Endothelial cell of umbilical vein (primary cell): ENCODE measurements around the gene RHOC.

ENCODE experiments used
- EZH2 ChIP-seq: IDR thresholded peaks from 2 replicates; pipeline ENCODE4 v1.6.1; 2012; ENCODE audit warnings: borderline replicate concordance, low read depth, mild to moderate bottlenecking, moderate library complexity, low read length, inconsistent platforms; ENCODE audit not compliant: severe bottlenecking
- MYC ChIP-seq: IDR thresholded peaks from one replicate; pipeline ENCODE4 v1.6.1; 2011; ENCODE audit warnings: mild to moderate bottlenecking, low read depth, low read length
- POLR2A ChIP-seq: IDR thresholded peaks from 2 replicates; pipeline ENCODE4 v1.6.1; 2012; ENCODE audit warnings: low read depth, mild to moderate bottlenecking, control low read depth, low read length
- POLR2AphosphoS5 ChIP-seq: IDR thresholded peaks from 2 replicates; pipeline ENCODE4 v1.6.1; 2012; ENCODE audit warnings: low read depth, mild to moderate bottlenecking, control low read depth, low read length, moderate library complexity; ENCODE audit not compliant: insufficient read depth
- TF ChIP-seq, protein P1 (sequence below), 2 donors: IDR thresholded peaks; 1 replicate in 1 of 2; 2 replicates in 1 of 2; pipeline ENCODE4 v1.5.1; 2011; ENCODE audit warnings: low read length in 2 of 2, mild to moderate bottlenecking in 2 of 2, moderate library complexity in 2 of 2, control low read depth in 1 of 2, inconsistent platforms in 1 of 2, low read depth in 1 of 2; ENCODE audit not compliant: insufficient read depth in 1 of 2; ENCODE audit errors: extremely low read depth in 1 of 2
- TF ChIP-seq, protein P2 (sequence below): IDR thresholded peaks from 2 replicates; pipeline ENCODE4 v1.6.1; 2011; ENCODE audit not compliant: insufficient read depth, insufficient read length

DNA sequence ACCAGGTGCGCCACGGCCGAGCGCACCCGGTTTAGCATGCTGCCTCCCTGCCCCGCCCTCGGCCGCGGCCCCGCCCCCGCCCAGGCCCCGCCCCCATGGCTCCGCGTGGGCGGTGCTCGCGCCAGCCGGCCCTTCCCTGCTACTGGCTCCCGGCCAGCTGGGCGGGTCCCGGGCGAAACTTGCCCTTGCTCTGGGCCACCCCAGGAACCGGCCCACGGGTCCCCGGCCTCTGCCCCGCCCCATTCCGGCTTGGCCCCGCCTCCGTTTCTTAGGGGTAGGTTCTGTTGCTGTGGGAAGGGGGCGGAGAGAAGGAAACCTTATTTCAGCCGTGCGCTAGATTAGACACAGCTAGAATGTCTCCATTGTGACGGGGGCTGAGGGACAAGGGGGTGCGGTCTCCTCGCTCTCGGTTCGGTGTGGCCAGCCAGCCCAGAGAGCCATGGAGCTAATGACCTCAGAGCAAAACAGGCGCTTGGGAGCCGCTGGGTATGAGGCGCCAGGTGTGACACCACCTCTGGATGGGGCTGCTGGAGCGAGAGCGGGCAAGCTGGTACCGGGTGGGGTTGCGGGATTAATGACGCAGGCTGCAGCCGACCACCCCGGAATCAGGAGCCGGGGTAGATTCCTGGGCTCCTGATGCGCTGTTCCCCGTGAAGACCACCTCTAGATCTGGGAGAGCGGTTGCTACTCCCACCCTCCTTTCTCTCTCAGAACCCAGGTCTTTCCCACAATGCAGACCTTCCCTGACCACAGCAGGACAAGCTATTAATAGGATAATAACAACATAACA is 8.5 kb upstream of the RHOC start, which contains the start of gene PPM1J:
- TF ChIP-seq EZH2: no peak
- TF ChIP-seq, protein P1, sequence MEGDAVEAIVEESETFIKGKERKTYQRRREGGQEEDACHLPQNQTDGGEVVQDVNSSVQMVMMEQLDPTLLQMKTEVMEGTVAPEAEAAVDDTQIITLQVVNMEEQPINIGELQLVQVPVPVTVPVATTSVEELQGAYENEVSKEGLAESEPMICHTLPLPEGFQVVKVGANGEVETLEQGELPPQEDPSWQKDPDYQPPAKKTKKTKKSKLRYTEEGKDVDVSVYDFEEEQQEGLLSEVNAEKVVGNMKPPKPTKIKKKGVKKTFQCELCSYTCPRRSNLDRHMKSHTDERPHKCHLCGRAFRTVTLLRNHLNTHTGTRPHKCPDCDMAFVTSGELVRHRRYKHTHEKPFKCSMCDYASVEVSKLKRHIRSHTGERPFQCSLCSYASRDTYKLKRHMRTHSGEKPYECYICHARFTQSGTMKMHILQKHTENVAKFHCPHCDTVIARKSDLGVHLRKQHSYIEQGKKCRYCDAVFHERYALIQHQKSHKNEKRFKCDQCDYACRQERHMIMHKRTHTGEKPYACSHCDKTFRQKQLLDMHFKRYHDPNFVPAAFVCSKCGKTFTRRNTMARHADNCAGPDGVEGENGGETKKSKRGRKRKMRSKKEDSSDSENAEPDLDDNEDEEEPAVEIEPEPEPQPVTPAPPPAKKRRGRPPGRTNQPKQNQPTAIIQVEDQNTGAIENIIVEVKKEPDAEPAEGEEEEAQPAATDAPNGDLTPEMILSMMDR (IDR thresholded peaks at IDR 0.05; ENCODE audit: extremely low read depth in 1 of 2, insufficient read depth in 1 of 2, low read depth in 1 of 2, low read length in 2 of 2): no peak
- TF ChIP-seq POLR2AphosphoS5: no peak
- TF ChIP-seq, protein P2, sequence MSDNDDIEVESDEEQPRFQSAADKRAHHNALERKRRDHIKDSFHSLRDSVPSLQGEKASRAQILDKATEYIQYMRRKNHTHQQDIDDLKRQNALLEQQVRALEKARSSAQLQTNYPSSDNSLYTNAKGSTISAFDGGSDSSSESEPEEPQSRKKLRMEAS: no peak
- no peak for TF ChIP-seq MYC
- TF ChIP-seq POLR2A: no peak
